ENCODE results near the gene DPYSL5.

DPYSL5 gene

GRCh38 chr2:26818255-26818654 is 29.7 kb upstream of the DPYSL5 start:
- Histone ChIP-seq H3K4me3 (ENCODE audit: control insufficient read depth in 1 of 7, extremely low read depth in 1 of 7, insufficient read depth in 4 of 7, low read depth in 2 of 7, low read length in 6 of 7) (no peak overlapping the region), H3K27ac (ENCODE audit: insufficient read depth in 1 of 2, low read depth in 1 of 2, low read length in 2 of 2, poor library complexity in 1 of 2, severe bottlenecking in 2 of 2) (no peak overlapping the region), H3K9me3 (ENCODE audit: control extremely low read depth in 1 of 5, control insufficient read depth in 4 of 5, insufficient read depth in 2 of 5, low read depth in 1 of 5, low read length in 4 of 5) (no peaks in the 10 kb centered on the region), H3K36me3 (ENCODE audit: control insufficient read depth in 4 of 4, insufficient read depth in 4 of 4, low read length in 3 of 4) (no peaks in the 10 kb centered on the region), H3K4me1 (ENCODE audit: control extremely low read depth in 1 of 4, control insufficient read depth in 4 of 4, insufficient read depth in 4 of 4, low read length in 3 of 4) (peaks cover 0 to 4% (median 2%) of the 10 kb centered on the region in 4 experiments), H3K27me3 (replicated peaks in 2 of 5; ENCODE audit: control insufficient read depth in 4 of 5, insufficient read depth in 5 of 5, low read length in 4 of 5) (peaks cover 0 to 3% (median 0%) of the 10 kb centered on the region in 5 experiments)
- no peak for DNase-seq
- whole genome bisulfite sequencing (ENCODE audit: insufficient coverage), result 100% methylated on average over 5 of the region's 5 CpGs
- POLR2A ChIA-PET, result no interaction called here
- CTCF ChIA-PET, result no interaction called here

GRCh38 chr2:26818972-26819371 is 29.0 kb upstream of the DPYSL5 start:
- ChIA-PET POLR2A (no interaction called here), CTCF (no interaction called here)
- 96% methylated on average over 6 of the region's 6 CpGs for WGBS (ENCODE audit: insufficient coverage)
- Histone ChIP-seq H3K9me3 (ENCODE audit: control extremely low read depth in 1 of 5, control insufficient read depth in 4 of 5, insufficient read depth in 2 of 5, low read depth in 1 of 5, low read length in 4 of 5) (no peaks in the 10 kb centered on the region), H3K4me3 (ENCODE audit: control insufficient read depth in 1 of 7, extremely low read depth in 1 of 7, insufficient read depth in 4 of 7, low read depth in 2 of 7, low read length in 6 of 7) (no peak overlapping the region), H3K27me3 (replicated peaks in 2 of 5; ENCODE audit: control insufficient read depth in 4 of 5, insufficient read depth in 5 of 5, low read length in 4 of 5) (peaks cover 0 to 3% (median 0%) of the 10 kb centered on the region in 5 experiments), H3K4me1 (ENCODE audit: control extremely low read depth in 1 of 4, control insufficient read depth in 4 of 4, insufficient read depth in 4 of 4, low read length in 3 of 4) (peaks cover 0 to 4% (median 2%) of the 10 kb centered on the region in 4 experiments), H3K36me3 (ENCODE audit: control insufficient read depth in 4 of 4, insufficient read depth in 4 of 4, low read length in 3 of 4) (no peaks in the 10 kb centered on the region), H3K27ac (ENCODE audit: insufficient read depth in 1 of 2, low read depth in 1 of 2, low read length in 2 of 2, poor library complexity in 1 of 2, severe bottlenecking in 2 of 2) (no peak overlapping the region)
- DNase-seq, result no peak

- Histone ChIP-seq H3K27ac (ENCODE audit: insufficient read depth in 1 of 2, low read depth in 1 of 2, low read length in 2 of 2, poor library complexity in 1 of 2, severe bottlenecking in 2 of 2) (no peak overlapping the region), H3K4me3 (ENCODE audit: control insufficient read depth in 1 of 7, extremely low read depth in 1 of 7, insufficient read depth in 4 of 7, low read depth in 2 of 7, low read length in 6 of 7) (no peak overlapping the region), H3K9me3 (ENCODE audit: control extremely low read depth in 1 of 5, control insufficient read depth in 4 of 5, insufficient read depth in 2 of 5, low read depth in 1 of 5, low read length in 4 of 5) (no peaks in the 10 kb centered on the region), H3K36me3 (ENCODE audit: control insufficient read depth in 4 of 4, insufficient read depth in 4 of 4, low read length in 3 of 4) (no peaks in the 10 kb centered on the region), H3K27me3 (replicated peaks in 2 of 5; ENCODE audit: control insufficient read depth in 4 of 5, insufficient read depth in 5 of 5, low read length in 4 of 5) (peaks cover 0 to 3% (median 0%) of the 10 kb centered on the region in 5 experiments), H3K4me1 (ENCODE audit: control extremely low read depth in 1 of 4, control insufficient read depth in 4 of 4, insufficient read depth in 4 of 4, low read length in 3 of 4) (peaks cover 0 to 4% (median 2%) of the 10 kb centered on the region in 4 experiments)
- DNase-seq, result no peak
- CTCF ChIA-PET, result no interaction called here
- 90% methylated on average over 4 of the region's 7 CpGs for WGBS (ENCODE audit: insufficient coverage)
- POLR2A ChIA-PET, result no interaction called here
Observed at GRCh38 chr2:26820932-26821331, 27.0 kb upstream of the DPYSL5 start.

GRCh38 chr2:26822877-26823276 is 25.1 kb upstream of the DPYSL5 start:
- H3K4me1 ChIP-seq (ENCODE audit: control extremely low read depth in 1 of 4, control insufficient read depth in 4 of 4, insufficient read depth in 4 of 4, low read length in 3 of 4), result peaks cover 0 to 4% (median 0%) of the 10 kb centered on the region in 4 experiments
- POLR2A ChIA-PET, result no interaction called here
- H3K9me3 ChIP-seq (ENCODE audit: control extremely low read depth in 1 of 5, control insufficient read depth in 4 of 5, insufficient read depth in 2 of 5, low read depth in 1 of 5, low read length in 4 of 5), result no peaks in the 10 kb centered on the region
- H3K36me3 ChIP-seq (ENCODE audit: control insufficient read depth in 4 of 4, insufficient read depth in 4 of 4, low read length in 3 of 4), result no peaks in the 10 kb centered on the region
- peaks cover 0 to 5% (median 0%) of the 10 kb centered on the region in 5 experiments for H3K27me3 ChIP-seq (replicated peaks in 2 of 5; ENCODE audit: control insufficient read depth in 4 of 5, insufficient read depth in 5 of 5, low read length in 4 of 5)
- H3K27ac ChIP-seq (ENCODE audit: insufficient read depth in 1 of 2, low read depth in 1 of 2, low read length in 2 of 2, poor library complexity in 1 of 2, severe bottlenecking in 2 of 2), result no peak overlapping the region
- WGBS (ENCODE audit: insufficient coverage), result no CpG with 5 or more reads among the region's 6 CpGs
- H3K4me3 ChIP-seq (ENCODE audit: control insufficient read depth in 1 of 7, extremely low read depth in 1 of 7, insufficient read depth in 4 of 7, low read depth in 2 of 7, low read length in 6 of 7), result no peak overlapping the region
- CTCF ChIA-PET, result interaction anchor here (1.0 to 1.1 kb wide), 2 partner anchors 19 to 23 kb away, joined by 3 to 4 read pairs; no protein-coding TSS in a partner anchor
- DNase-seq, result no peak

- no peaks in the 10 kb centered on the region for H3K4me1 ChIP-seq (ENCODE audit: control extremely low read depth in 1 of 4, control insufficient read depth in 4 of 4, insufficient read depth in 4 of 4, low read length in 3 of 4)
- 55% methylated on average over 5 of the region's 6 CpGs for WGBS (ENCODE audit: insufficient coverage)
- POLR2A ChIA-PET, result interaction anchor here (0.6 kb wide), 1 partner anchor 97 kb away, joined by 3 read pairs; no protein-coding TSS in a partner anchor
- peaks cover 0 to 18% (median 5%) of the 10 kb centered on the region in 5 experiments for H3K27me3 ChIP-seq (replicated peaks in 2 of 5; ENCODE audit: control insufficient read depth in 4 of 5, insufficient read depth in 5 of 5, low read length in 4 of 5)
- H3K4me3 ChIP-seq (ENCODE audit: control insufficient read depth in 1 of 7, extremely low read depth in 1 of 7, insufficient read depth in 4 of 7, low read depth in 2 of 7, low read length in 6 of 7), result no peak overlapping the region
- no peak overlapping the region for H3K27ac ChIP-seq (ENCODE audit: insufficient read depth in 1 of 2, low read depth in 1 of 2, low read length in 2 of 2, poor library complexity in 1 of 2, severe bottlenecking in 2 of 2)
- CTCF ChIA-PET, result interaction anchor here (1.9 kb wide), 1 partner anchor 12 kb away, joined by 6 read pairs; no protein-coding TSS in a partner anchor
- peak in 2 of 3 donors; percentile 60 to 63 for DNase-seq
- H3K36me3 ChIP-seq (ENCODE audit: control insufficient read depth in 4 of 4, insufficient read depth in 4 of 4, low read length in 3 of 4), result no peaks in the 10 kb centered on the region
- no peaks in the 10 kb centered on the region for H3K9me3 ChIP-seq (ENCODE audit: control extremely low read depth in 1 of 5, control insufficient read depth in 4 of 5, insufficient read depth in 2 of 5, low read depth in 1 of 5, low read length in 4 of 5)
Observed at GRCh38 chr2:26838121-26838906, 9.6 kb upstream of the DPYSL5 start.

- Histone ChIP-seq H3K27me3 (replicated peaks in 2 of 5; ENCODE audit: control insufficient read depth in 4 of 5, insufficient read depth in 5 of 5, low read length in 4 of 5) (peaks cover 2 to 30% (median 10%) of the 10 kb centered on the region in 5 experiments), H3K4me1 (ENCODE audit: control extremely low read depth in 1 of 4, control insufficient read depth in 4 of 4, insufficient read depth in 4 of 4, low read length in 3 of 4) (no peaks in the 10 kb centered on the region), H3K9me3 (ENCODE audit: control extremely low read depth in 1 of 5, control insufficient read depth in 4 of 5, insufficient read depth in 2 of 5, low read depth in 1 of 5, low read length in 4 of 5) (no peaks in the 10 kb centered on the region), H3K4me3 (ENCODE audit: control insufficient read depth in 1 of 7, extremely low read depth in 1 of 7, insufficient read depth in 4 of 7, low read depth in 2 of 7, low read length in 6 of 7) (no peak overlapping the region), H3K27ac (ENCODE audit: insufficient read depth in 1 of 2, low read depth in 1 of 2, low read length in 2 of 2, poor library complexity in 1 of 2, severe bottlenecking in 2 of 2) (no peak overlapping the region), H3K36me3 (ENCODE audit: control insufficient read depth in 4 of 4, insufficient read depth in 4 of 4, low read length in 3 of 4) (no peaks in the 10 kb centered on the region)
- ChIA-PET CTCF (interaction anchor here (1.3 to 7.2 kb wide), 4 partner anchors 76 to 176 kb away, joined by 3 to 89 read pairs (median 20); no protein-coding TSS in a partner anchor), POLR2A (no interaction called here)
- peak; percentile 22 to 52 (median 49) for DNase-seq
- 100% methylated on average over 4 of the region's 4 CpGs for WGBS (ENCODE audit: insufficient coverage)
Observed at GRCh38 chr2:26840937-26841610, 6.9 kb upstream of the DPYSL5 start.

- WGBS (ENCODE audit: insufficient coverage), result 100% methylated on average over 2 of the region's 4 CpGs
- H3K27me3 ChIP-seq (replicated peaks in 2 of 5; ENCODE audit: control insufficient read depth in 4 of 5, insufficient read depth in 5 of 5, low read length in 4 of 5), result peaks cover 3 to 50% (median 16%) of the 10 kb centered on the region in 5 experiments
- DNase-seq, result no peak
- no peak overlapping the region for H3K4me3 ChIP-seq (ENCODE audit: control insufficient read depth in 1 of 7, extremely low read depth in 1 of 7, insufficient read depth in 4 of 7, low read depth in 2 of 7, low read length in 6 of 7)
- H3K27ac ChIP-seq (ENCODE audit: insufficient read depth in 1 of 2, low read depth in 1 of 2, low read length in 2 of 2, poor library complexity in 1 of 2, severe bottlenecking in 2 of 2), result no peak overlapping the region
- ChIA-PET CTCF (interaction anchor here (0.9 to 7.2 kb wide), 4 partner anchors 11 to 174 kb away, joined by 3 to 89 read pairs (median 24); no protein-coding TSS in a partner anchor), POLR2A (no interaction called here)
- H3K36me3 ChIP-seq (ENCODE audit: control insufficient read depth in 4 of 4, insufficient read depth in 4 of 4, low read length in 3 of 4), result no peaks in the 10 kb centered on the region
- H3K9me3 ChIP-seq (ENCODE audit: control extremely low read depth in 1 of 5, control insufficient read depth in 4 of 5, insufficient read depth in 2 of 5, low read depth in 1 of 5, low read length in 4 of 5), result no peaks in the 10 kb centered on the region
- H3K4me1 ChIP-seq (ENCODE audit: control extremely low read depth in 1 of 4, control insufficient read depth in 4 of 4, insufficient read depth in 4 of 4, low read length in 3 of 4), result peaks cover 0 to 14% (median 10%) of the 10 kb centered on the region in 4 experiments
Observed at GRCh38 chr2:26843041-26843440, 4.9 kb upstream of the DPYSL5 start.
